PC-3 (cell line): ENCODE measurements around the gene TM4SF4. TPM values are rescaled to one million over a fixed set of nuclear protein-coding genes. Genes with fewer than 3 reads are reported as not detected.

ENCODE experiments used
- ATAC-seq: fragments of 200-7000 bp; cut with Tn5 transposase; 2 replicates; pipeline ENCODE4 v1.9.1; 2020; ENCODE audit warnings: mild to moderate bottlenecking, moderate library complexity
- BruUV-seq: library from RNA; stranded (reverse); fragments of 400-500 nt; replicated peaks from 2 replicates; lab custom pipeline; 2021; lab: Mats Ljungman, UMichigan
- CTCF ChIA-PET: fragments of 300-600 bp; sonication (Branson Sonifier 250); formaldehyde crosslinking; loops from one replicate; lab custom pipeline; 2022; ENCODE audit warnings: antibody characterized with exemption; lab: Charles Lee
- POLR2A ChIA-PET: fragments of 300-600 bp; sonication (Branson Sonifier 250); formaldehyde crosslinking; loops from one replicate; lab custom pipeline; 2022; ENCODE audit warnings: antibody characterized with exemption; ENCODE audit not compliant: unreplicated experiment; lab: Charles Lee
- DNase-seq: peaks from one replicate; pipeline ENCODE4 v3.0.0-alpha.2; 2015
- H2AFZ ChIP-seq: fragments of 300-600 bp; sonication (generic); 2 replicates; pipeline ENCODE4 v1.6.0; 2016; ENCODE audit warnings: antibody characterized with exemption, low read length
- H3F3A ChIP-seq: fragments of 300-600 bp; sonication (generic); one replicate; pipeline ENCODE4 v1.6.0; 2017; ENCODE audit warnings: antibody characterized with exemption, low read length, control low read depth, mild to moderate bottlenecking; ENCODE audit not compliant: unreplicated experiment
- H3K27ac ChIP-seq: fragments of 300-600 bp; sonication (generic); 2 replicates; pipeline ENCODE4 v1.5.1; 2016; ENCODE audit warnings: mild to moderate bottlenecking, low read length
- H3K27me3 ChIP-seq: fragments of 300-600 bp; sonication (generic); 2 replicates; pipeline ENCODE4 v1.6.1; 2016; ENCODE audit warnings: low read length, mixed read lengths
- H3K36me3 ChIP-seq: fragments of 300-600 bp; sonication (generic); 2 replicates; pipeline ENCODE4 v1.6.1; 2016; ENCODE audit warnings: low read depth, mixed run types, low read length, mixed read lengths
- H3K4me1 ChIP-seq: fragments of 300-600 bp; sonication (generic); 2 replicates; pipeline ENCODE4 v1.5.1; 2016; ENCODE audit warnings: low read length; ENCODE audit not compliant: insufficient read depth
- H3K4me2 ChIP-seq: fragments of 300-600 bp; sonication (generic); 2 replicates; pipeline ENCODE4 v1.6.0; 2016; ENCODE audit warnings: low read length
- H3K4me3 ChIP-seq: fragments of 300-600 bp; sonication (generic); 2 replicates; pipeline ENCODE4 v1.5.1; 2016; ENCODE audit warnings: mild to moderate bottlenecking, low read length, mixed read lengths
- H3K79me2 ChIP-seq: fragments of 300-600 bp; sonication (generic); 2 replicates; pipeline ENCODE4 v1.6.1; 2017; ENCODE audit warnings: low read length, mixed read lengths
- H3K9ac ChIP-seq: fragments of 300-600 bp; sonication (generic); 2 replicates; pipeline ENCODE4 v1.6.0; 2016; ENCODE audit warnings: mild to moderate bottlenecking, low read length
- H3K9me2 ChIP-seq: fragments of 300-600 bp; sonication (generic); replicated peaks from 2 replicates; pipeline ENCODE4 v1.6.1; 2016; ENCODE audit warnings: mixed run types, low read length, mixed read lengths
- H3K9me3 ChIP-seq: fragments of 300-600 bp; sonication (generic); 2 replicates; pipeline ENCODE4 v1.6.1; 2016; ENCODE audit warnings: low read length, mixed read lengths
- H4K20me1 ChIP-seq: fragments of 300-600 bp; sonication (generic); 2 replicates; pipeline ENCODE4 v1.6.1; 2016; ENCODE audit warnings: low read length, mixed read lengths
- CTCF ChIP-seq: fragments of 300-600 bp; sonication (generic); conservative IDR thresholded peaks from 2 replicates; pipeline ENCODE4 v1.5.1; 2017; ENCODE audit warnings: antibody characterized with exemption, low read depth, mild to moderate bottlenecking, low read length
- EZH2 ChIP-seq: fragments of 300-600 bp; sonication (generic); IDR thresholded peaks from one replicate; pipeline ENCODE4 v1.6.1; 2017; ENCODE audit warnings: antibody characterized with exemption, mild to moderate bottlenecking, low read length; ENCODE audit not compliant: unreplicated experiment
- EZH2phosphoT487 ChIP-seq: fragments of 300-600 bp; sonication (generic); IDR thresholded peaks from 2 replicates; pipeline ENCODE4 v1.6.1; 2018; ENCODE audit warnings: mild to moderate bottlenecking, antibody characterized with exemption, low read length, borderline replicate concordance
- intact Hi-C: fragments of 100-400 bp; cut with micrococcal nuclease; formaldehyde crosslinking; loops from 2 replicates; pipeline ENCODE4 v1.9.0; 2023
- total RNA-seq: library from RNA; depleted of rRNA; stranded (reverse); fragments of >200 nt; gene quantifications from 2 replicates; pipeline ENCODE4 v1.2.3, GENCODE V29; 2014

The TM4SF4 gene
- total RNA-seq, 1 experiment from 2014 or later = 0.40 TPM

- Histone ChIP-seq H4K20me1 (no peaks in the 10 kb centered on the region), H3K4me3 (no peak overlapping the region), H3F3A (no peaks in the 10 kb centered on the region), H3K36me3 (no peaks in the 10 kb centered on the region), H3K27ac (no peak overlapping the region), H3K9me3 (no peaks in the 10 kb centered on the region), H3K9ac (no peak overlapping the region), H3K79me2 (no peaks in the 10 kb centered on the region), H3K9me2 (no peaks in the 10 kb centered on the region), H3K4me2 (no peak overlapping the region), H2AFZ (no peak overlapping the region), H3K4me1 (peaks cover 20% of the 10 kb centered on the region), H3K27me3 (no peaks in the 10 kb centered on the region)
- no peak for ATAC-seq
- TF ChIP-seq EZH2phosphoT487 = no peak
- TF ChIP-seq EZH2 = no peak
- no peak for TF ChIP-seq CTCF
- BruUV-seq = no TSS peak
- POLR2A ChIA-PET = no interaction called here
- no peak for DNase-seq
- CTCF ChIA-PET = no interaction called here
- intact Hi-C loops = no loop called here
Measured at GRCh38 chr3:149509526-149509925, 35.0 kb downstream of the TM4SF4 start.

- Histone ChIP-seq H3K27ac (no peak overlapping the region), H3K36me3 (no peaks in the 10 kb centered on the region), H3K4me3 (no peak overlapping the region), H3K9me3 (no peaks in the 10 kb centered on the region), H3K79me2 (no peaks in the 10 kb centered on the region), H3F3A (no peaks in the 10 kb centered on the region), H3K4me2 (no peak overlapping the region), H3K4me1 (peaks cover 20% of the 10 kb centered on the region), H3K9ac (no peak overlapping the region), H3K9me2 (no peaks in the 10 kb centered on the region), H4K20me1 (no peaks in the 10 kb centered on the region), H2AFZ (no peak overlapping the region), H3K27me3 (no peaks in the 10 kb centered on the region)
- no peak for ATAC-seq
- no peak for DNase-seq
- no TSS peak for BruUV-seq
- intact Hi-C loops = loop anchor here (5.0 kb wide), 3 partner anchors 147 to 297 kb away; partner anchors contain the start of gene WWTR1
- CTCF ChIA-PET = interaction anchor here (0.7 kb wide), 1 partner anchor 24 kb away, joined by 5 read pairs; no protein-coding TSS in a partner anchor
- POLR2A ChIA-PET = no interaction called here
- TF ChIP-seq EZH2 (no peak), CTCF (no peak), EZH2phosphoT487 (no peak)
Measured at GRCh38 chr3:149510480-149510879, 36.0 kb downstream of the TM4SF4 start.

GRCh38 chr3:149511040-149511626 lies 36.6 kb downstream of the TM4SF4 start:
- Histone ChIP-seq H3K27ac (no peak overlapping the region), H3K4me3 (no peak overlapping the region), H3K27me3 (no peaks in the 10 kb centered on the region), H4K20me1 (no peaks in the 10 kb centered on the region), H3F3A (no peaks in the 10 kb centered on the region), H3K9me2 (no peaks in the 10 kb centered on the region), H3K36me3 (no peaks in the 10 kb centered on the region; the same call in 1 of the 2 replicates), H3K9me3 (no peaks in the 10 kb centered on the region), H3K79me2 (no peaks in the 10 kb centered on the region), H3K9ac (no peak overlapping the region), H3K4me2 (no peak overlapping the region), H3K4me1 (peaks cover 18% of the 10 kb centered on the region), H2AFZ (no peak overlapping the region)
- ATAC-seq (no peak), DNase-seq (no peak)
- TF ChIP-seq CTCF (no peak), EZH2phosphoT487 (no peak), EZH2 (no peak)
- intact Hi-C loops = loop anchor here (5.0 kb wide), 3 partner anchors 146 to 296 kb away; partner anchors contain the start of gene WWTR1
- POLR2A ChIA-PET = no interaction called here
- CTCF ChIA-PET = interaction anchor here (0.7 kb wide), 1 partner anchor 24 kb away, joined by 5 read pairs; no protein-coding TSS in a partner anchor
- no TSS peak for BruUV-seq
